Cardiac septum (tissue), 1 donor: ENCODE measurements around the gene MGMT. TPM values are rescaled to one million over a fixed set of nuclear protein-coding genes. Genes with fewer than 3 reads are reported as not detected.

Source experiments
- DNase-seq: peaks from one replicate; pipeline ENCODE4 v3.0.0-alpha.2; 2020; ENCODE audit warnings: low spot score
- intact Hi-C: fragments of 100-400 bp; cut with DNase I; formaldehyde crosslinking; loops from one replicate; pipeline ENCODE4 v1.14.0; 2022
- total RNA-seq: library from RNA; stranded (reverse); fragmentation: NEBNext Ultra II Directional; extraction: Animal tissue kit (Norgen Biotek cat#: 25700); gene quantifications from one replicate; pipeline ENCODE4 v1.2.1, GENCODE V29; 2021
- donor health status: DM: no; HTN: no; CAD: no.

Gene MGMT
- total RNA-seq, 1 donor from 2014 or later = 11.4 TPM

- DNase-seq = no peak
- intact Hi-C loops = no loop called here
Observed at GRCh38 chr10:129605266-129605985, 138.4 kb downstream of the MGMT start.

- intact Hi-C loops = no loop called here
- no peak for DNase-seq
Observed at GRCh38 chr10:129605986-129606518, 139.0 kb downstream of the MGMT start.

- intact Hi-C loops = no loop called here
- DNase-seq = no peak
Observed at GRCh38 chr10:129607607-129608109, 140.6 kb downstream of the MGMT start.

- no peak for DNase-seq
- intact Hi-C loops = no loop called here
Observed at GRCh38 chr10:129608653-129609052, 141.6 kb downstream of the MGMT start.

GRCh38 chr10:129609551-129609950, 142.5 kb downstream of the MGMT start:
- no peak for DNase-seq
- intact Hi-C loops = no loop called here

GRCh38 chr10:129612481-129613109, 145.6 kb downstream of the MGMT start:
- intact Hi-C loops = no loop called here
- DNase-seq = no peak

GRCh38 chr10:129613377-129613980, 146.4 kb downstream of the MGMT start:
- DNase-seq = no peak
- intact Hi-C loops = no loop called here

GRCh38 chr10:129614341-129614740, 147.3 kb downstream of the MGMT start:
- DNase-seq = no peak
- intact Hi-C loops = no loop called here

- intact Hi-C loops = no loop called here
Observed at GRCh38 chr10:129615381-129615780, 148.3 kb downstream of the MGMT start.

GRCh38 chr10:129615921-129616525, 149.0 kb downstream of the MGMT start:
- DNase-seq = no peak
- intact Hi-C loops = no loop called here

More at GRCh38 chr10:129615381-129615780, 148.3 kb downstream of the MGMT start:
- no peak for DNase-seq

GRCh38 chr10:129617768-129618167, 150.7 kb downstream of the MGMT start:
- intact Hi-C loops = no loop called here

GRCh38 chr10:129621062-129621461, 154.0 kb downstream of the MGMT start:
- DNase-seq = no peak
- intact Hi-C loops = no loop called here

More at GRCh38 chr10:129617768-129618167, 150.7 kb downstream of the MGMT start:
- DNase-seq = no peak

- intact Hi-C loops = no loop called here
- DNase-seq = no peak
Observed at GRCh38 chr10:129621693-129622092, 154.7 kb downstream of the MGMT start.

GRCh38 chr10:129622291-129622690, 155.2 kb downstream of the MGMT start:
- intact Hi-C loops = no loop called here
- DNase-seq = no peak

GRCh38 chr10:129622736-129623135, 155.7 kb downstream of the MGMT start:
- intact Hi-C loops = no loop called here
- no peak for DNase-seq

- intact Hi-C loops = no loop called here
- no peak for DNase-seq
Observed at GRCh38 chr10:129624526-129624925, 157.5 kb downstream of the MGMT start.

GRCh38 chr10:129626309-129626708, 159.3 kb downstream of the MGMT start:
- no peak for DNase-seq
- intact Hi-C loops = no loop called here

GRCh38 chr10:129626796-129627435, 159.9 kb downstream of the MGMT start:
- DNase-seq = no peak
- intact Hi-C loops = no loop called here

- DNase-seq = no peak
- intact Hi-C loops = no loop called here
Observed at GRCh38 chr10:129627442-129627841, 160.4 kb downstream of the MGMT start.

GRCh38 chr10:129628823-129629222, 161.8 kb downstream of the MGMT start:
- intact Hi-C loops = no loop called here
- DNase-seq = no peak
